Adrenal gland (tissue), 5 donors: ENCODE measurements around the gene RSF1.
"Not testable (repeated sequence)": the region's sequence is repeated elsewhere in the genome, so short reads cannot be mapped to it uniquely, and the experiment has no call there.

ENCODE experiments used
- CTCF ChIP-seq, 6 experiments: fragments of 450-650 bp in 4 of 6; fragments of 200-600 bp in 2 of 6; sonication (generic) in 1 of 6; IDR thresholded peaks; 1 replicate in 5 of 6; 2 replicates in 1 of 6; pipeline versions ENCODE4 v1.5.1 to v1.8.0; 2016 to 2021; ENCODE audit warnings: antibody characterized with exemption in 6 of 6, mild to moderate bottlenecking in 2 of 6, moderate library complexity in 1 of 6
- POLR2A ChIP-seq, 2 donors: fragments of 450-650 bp; IDR thresholded peaks; one replicate each; pipeline ENCODE4 v1.6.1; 2017; ENCODE audit warnings: antibody characterized with exemption in 2 of 2, mild to moderate bottlenecking in 2 of 2, moderate library complexity in 1 of 2
- donor health status: DM: no; HTN: no; CAD: no.

DNA sequence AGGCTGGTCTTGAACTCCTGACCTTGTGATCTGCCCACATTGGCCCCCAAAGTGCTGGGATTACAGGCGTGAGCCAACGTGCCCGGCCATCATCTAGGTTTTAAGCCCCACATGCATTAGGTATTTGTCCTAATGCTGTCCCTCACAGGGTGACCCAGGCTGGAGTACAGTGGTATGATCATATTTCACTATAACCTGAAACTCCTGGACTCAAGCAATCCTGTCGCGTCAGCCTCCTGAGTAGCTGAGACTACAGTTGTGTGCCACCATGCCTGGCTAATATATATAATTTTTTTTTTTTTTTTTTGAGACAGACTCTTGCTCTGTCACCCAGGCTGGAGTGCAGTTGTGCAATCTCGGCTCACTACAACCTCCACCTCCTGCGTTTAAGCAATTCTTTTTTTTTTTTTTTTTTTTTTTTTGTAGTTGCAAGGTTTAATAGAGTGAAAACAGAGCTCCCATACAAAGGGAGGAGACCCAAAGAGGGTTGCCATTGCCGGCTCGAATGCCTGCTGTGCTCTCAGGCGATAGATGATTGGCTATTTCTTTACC is 37.5 kb upstream of the RSF1 start:
- not testable (repeated sequence) for TF ChIP-seq CTCF, POLR2A (IDR thresholded peaks at IDR 0.05)
